ENCODE measurements around the gene PSMD4.
"Not testable (repeated sequence)": the region's sequence is repeated elsewhere in the genome, so short reads cannot be mapped to it uniquely, and the experiment has no call there.

PSMD4 gene

DNA sequence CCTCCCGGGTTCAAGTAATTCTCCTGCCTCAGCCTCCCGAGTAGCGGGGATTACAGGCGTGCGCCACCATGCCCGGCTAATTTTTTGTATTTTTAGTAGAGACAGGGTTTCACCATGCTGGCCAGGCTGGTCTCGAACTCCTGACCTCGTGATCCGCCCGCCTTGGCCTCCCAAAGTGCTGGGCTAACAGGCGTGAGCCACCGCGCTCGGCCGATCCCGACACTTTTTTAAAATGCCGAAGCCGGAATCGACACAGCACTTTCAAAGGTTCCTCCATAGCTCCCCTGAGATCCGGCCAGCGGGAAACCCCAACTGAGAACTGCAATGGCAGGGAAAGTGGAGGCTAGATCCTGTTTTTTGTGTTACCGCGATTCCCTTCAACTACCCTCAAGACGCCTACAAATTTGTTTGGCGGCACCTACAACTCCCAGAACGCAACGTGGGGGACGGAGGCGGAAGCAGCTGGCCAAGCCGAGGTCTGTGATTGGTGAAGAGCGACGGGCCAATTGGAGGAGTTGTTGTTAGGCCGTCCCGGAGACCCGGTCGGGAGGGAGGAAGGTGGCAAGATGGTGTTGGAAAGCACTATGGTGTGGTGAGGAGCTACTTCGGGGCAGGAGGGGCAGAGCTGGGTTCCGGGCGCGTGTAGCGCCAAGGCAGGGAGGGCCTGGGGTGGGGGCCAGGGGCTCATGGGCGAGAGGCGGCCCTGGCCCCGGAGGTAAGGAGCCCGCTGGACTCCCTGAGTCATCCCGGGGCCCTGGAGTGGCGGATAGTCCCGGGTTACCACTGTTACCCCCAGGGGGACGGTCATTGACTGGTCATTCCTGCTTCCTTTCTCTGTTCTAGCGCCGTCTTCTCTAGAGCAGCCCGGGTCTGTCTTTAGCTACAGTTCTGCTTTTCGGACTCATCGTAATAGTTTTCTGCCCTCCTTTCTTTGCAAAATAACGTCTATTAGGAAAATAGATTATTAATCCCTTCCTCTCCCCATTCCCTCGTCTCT is at the start of gene PSMD4:
PSMD4 (plus strand) TSS at position 518 of the 997 bp plus-strand sequence; CDS start at position 567, 49 bp downstream.
- DNase-seq, result peak; percentile 97

DNA sequence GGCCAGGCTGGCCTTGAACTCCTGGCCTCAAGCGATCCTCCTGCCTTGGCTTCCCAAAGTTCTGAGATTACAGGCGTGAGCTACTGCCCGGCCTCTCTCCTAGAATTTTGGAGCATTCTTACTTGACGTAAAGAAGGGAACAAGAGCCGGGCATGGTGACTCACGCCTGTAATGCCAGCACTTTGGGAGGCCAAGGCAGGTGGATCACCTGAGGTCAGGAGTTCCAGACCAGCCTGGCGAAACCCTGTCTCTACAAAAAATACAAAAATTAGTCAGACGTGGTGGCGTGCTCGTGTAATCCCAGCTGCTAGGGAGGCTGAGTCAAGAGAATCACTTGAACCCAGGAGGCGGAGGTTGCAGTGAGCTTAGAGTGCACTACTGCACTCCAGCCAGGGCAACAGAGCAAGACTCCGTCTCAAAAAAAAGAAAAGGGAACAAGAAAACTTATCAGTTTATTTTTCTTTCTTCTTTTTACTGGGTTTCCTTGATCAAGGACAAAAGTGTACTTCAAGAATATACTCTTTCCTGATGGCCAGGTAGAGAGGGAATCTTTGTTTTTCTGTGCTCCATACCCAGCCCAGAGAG is 49.1 kb upstream of the PSMD4 start:
- DNase-seq, result not testable (repeated sequence)

DNA sequence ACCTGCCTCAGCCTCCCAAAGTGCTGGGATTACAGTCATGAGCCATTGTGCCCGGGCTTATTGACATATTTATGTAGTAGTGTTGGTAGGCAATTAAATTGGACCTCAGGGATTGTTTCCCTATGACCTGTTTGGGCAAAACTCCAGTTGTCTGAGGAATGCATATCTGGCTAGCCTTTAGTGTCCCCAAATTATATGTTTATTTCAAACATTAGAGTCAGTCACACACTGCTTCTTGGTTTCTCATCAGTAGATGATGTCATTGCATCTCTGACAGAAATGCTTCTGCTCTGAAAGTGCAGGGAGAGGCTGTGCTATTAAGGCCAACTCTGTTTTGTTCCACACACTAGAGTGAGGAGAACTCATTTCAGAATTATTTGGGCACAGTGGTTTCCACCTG is 43.7 kb upstream of the PSMD4 start:
- DNase-seq, result no peak

DNA sequence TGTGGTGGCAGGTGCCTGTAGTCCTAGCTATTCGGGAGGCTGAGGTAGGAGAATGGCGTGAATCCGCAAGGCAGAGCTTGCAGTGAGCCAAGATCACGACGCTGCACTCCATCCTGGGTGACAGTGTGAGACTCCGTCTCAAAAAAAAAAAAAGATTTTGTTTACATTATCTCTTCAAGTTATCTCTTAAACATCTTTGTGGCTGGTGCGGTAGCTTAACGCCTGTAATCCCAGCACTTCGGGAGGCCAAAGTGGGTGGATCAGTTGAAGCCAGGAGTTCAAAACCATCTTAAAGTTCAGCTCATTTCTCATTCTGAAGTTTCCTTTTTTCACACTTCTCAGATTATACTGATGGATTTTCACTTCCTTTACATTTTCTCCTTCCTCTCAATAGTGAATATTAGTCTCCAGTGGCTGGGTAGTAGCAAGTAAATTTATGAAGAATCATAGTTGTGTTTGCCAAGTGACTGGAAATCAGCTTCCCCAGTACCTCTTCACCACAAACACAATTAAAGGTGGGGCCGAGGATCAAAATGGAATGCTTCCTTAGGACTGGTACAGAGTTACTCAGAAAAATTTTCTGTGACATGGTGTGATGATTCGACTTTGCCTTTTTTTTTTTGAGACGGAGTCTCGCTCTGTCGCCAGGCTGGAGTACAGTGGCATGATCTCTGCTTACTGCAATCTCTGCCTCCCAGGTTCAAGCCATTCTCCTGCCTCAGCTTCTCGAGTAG is 42.4 kb upstream of the PSMD4 start:
- no peak for DNase-seq

DNA sequence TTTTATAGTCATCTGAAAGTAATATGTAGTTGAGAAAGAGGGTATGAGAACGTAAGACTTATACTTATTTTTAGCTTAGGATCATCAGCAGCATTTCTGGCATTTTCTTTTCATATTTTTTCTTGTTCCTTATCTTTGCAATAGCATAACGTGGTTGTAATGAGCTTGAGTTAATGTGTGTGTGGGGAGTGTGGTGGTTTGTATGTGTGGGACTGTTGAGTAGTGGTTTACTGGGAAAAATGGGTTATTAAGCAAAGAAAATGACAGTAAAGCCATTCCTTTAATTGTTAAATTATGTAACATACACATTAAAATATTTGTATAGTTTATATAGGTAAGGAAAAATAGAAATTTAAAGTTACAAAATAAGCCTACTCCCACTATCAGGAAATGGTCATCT is 41.0 kb upstream of the PSMD4 start:
- no peak for DNase-seq

DNA sequence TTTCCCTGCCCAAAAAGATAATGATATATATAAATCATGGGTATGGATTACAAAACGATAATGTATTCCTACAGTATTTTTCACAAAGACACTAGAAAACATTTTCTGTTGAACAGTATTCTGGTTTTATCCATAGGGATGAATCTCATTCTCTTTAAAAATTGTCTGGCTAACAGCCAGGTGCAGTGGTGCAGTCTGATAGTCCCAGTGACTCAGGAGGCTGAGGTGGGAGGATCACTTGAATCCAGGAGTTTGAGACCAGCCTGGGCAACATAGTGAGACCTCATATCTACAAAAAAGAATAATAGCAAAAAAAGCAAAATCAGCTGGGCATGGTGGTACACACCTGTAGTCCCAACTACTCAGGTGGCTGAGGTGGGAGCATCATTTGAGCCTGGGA is 32.9 kb upstream of the PSMD4 start:
- no peak for DNase-seq

DNA sequence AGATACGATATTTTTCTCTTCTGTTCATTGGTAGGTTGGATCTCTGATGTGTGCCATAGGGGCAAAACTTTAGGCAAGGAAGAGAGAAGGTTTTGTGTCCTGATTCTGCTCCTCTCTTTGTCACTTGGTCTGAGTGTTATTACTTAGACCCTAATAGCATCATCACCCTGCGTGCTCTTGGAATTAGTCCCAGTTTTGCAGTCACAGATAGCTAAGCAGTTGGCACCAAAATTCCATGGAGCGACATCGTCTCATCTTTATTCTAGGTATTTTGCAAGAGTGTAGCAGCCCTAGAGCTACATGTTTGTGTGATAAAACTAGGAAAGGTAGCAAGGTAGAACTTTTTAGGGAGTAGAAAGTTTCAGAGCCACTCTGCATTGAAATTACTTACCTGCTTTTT is 32.4 kb upstream of the PSMD4 start:
- DNase-seq, result no peak

DNA sequence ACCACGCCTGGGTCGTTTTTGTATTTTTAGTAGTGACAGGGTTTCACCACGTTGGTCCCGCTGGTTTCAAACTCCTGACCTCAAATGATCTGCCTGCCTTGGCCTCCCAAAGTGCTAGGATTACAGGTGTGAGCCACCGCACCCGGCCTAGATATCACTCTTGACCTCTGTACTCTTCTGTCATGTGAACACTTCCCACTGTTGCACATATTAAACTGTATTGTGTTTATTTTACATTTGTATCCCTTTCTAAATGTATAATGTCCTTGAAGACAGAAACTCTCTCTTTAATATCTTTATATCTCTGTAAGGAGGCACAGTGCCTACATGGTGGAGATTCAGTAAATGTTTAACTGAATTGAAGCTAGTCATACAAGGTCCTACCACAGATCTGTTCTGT is 19.3 kb upstream of the PSMD4 start:
- DNase-seq, result no peak

DNA sequence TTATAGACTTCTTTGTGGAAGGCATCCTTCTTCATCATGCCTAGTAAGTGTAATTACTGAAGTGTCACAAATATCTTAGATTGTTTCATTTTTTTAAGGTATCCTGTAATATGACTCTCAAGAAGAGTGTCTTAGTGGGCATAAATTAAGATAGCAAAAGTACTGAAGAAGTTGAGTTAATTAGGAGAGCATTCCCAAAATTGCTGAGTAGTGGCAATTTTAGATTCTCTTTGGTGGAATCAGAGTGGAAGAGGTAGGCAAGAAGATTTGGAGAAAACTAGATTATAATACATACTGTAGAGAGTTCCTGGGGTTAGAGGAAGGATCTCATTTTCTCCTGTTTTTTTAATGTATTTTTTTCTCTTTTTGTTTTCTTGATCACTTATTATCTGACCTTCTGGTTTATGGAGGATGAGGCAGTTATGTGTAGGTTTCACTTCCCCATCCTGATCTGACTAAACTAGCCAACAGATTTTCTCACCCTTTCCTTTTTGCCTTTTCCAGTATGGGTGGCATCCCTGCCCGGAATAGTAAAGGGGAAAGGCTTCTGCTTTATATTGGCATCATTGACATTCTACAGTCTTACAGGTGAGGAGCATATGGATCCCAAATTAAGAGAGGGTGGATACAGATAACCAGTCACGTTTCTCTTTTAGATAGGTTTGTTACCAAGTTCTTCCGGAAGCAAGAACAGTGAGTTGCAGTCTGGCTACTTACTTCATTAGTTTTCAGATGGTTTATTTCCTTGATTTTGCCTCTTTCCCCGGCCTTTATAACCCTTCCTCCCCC is 16.7 kb upstream of the PSMD4 start:
- DNase-seq, result no peak

DNA sequence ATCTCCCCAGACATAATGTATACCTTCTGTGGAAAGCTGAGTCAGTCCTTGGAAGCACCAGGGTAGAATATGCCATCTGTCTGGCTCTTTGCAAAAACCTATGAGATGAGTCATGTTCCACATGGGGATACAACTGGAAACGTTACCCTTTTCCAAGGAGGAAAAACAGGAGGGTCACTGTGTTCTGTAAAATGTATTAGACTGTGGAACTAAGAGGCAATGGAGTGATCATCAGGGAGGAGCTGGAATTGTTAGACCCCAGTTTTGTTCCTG is 16.1 kb upstream of the PSMD4 start:
- no peak for DNase-seq

DNA sequence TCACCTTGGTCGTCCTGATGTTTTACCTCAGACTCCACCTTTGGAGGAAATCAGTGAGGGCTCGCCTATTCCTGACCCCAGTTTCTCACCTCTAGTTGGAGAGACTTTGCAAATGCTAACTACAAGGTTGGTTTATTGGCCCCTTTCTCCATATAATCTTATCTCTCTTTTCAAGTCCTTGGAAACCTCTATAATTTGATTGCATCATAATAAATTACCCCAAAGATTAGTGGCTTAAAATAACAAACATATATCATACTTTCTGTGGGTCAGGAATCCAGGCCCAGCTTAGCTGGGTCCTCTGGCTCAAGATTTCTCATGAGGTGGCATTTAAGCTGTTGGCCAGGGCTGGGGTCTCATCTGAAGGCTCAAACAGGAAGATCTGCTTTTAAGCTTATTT is 12.1 kb upstream of the PSMD4 start:
- no peak for DNase-seq

DNA sequence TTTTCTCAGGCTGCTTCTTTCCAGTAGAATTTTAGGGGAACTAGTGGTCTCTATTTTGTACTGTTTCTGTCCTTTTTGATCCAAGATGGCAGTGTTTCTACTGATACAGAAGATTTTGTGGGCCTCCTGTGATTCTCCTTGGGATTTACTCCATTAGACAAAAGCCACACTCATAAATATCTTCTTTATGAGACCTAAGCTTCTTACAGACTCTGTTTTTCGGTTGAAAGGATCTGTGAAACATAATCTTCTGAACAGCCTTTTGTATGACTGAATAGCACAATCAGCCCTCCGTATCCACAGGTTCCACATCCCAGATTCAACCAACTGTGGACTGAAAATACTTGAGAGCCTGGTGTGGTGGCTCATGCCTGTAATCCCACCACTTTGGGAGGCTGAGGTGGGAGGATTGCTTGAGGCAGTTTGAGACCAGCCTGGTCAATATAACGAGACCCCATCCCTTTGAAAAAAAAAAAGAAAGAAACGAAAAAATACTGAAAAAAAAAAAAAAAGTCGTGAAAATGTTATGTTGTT is 10.8 kb upstream of the PSMD4 start:
- DNase-seq, result no peak

DNA sequence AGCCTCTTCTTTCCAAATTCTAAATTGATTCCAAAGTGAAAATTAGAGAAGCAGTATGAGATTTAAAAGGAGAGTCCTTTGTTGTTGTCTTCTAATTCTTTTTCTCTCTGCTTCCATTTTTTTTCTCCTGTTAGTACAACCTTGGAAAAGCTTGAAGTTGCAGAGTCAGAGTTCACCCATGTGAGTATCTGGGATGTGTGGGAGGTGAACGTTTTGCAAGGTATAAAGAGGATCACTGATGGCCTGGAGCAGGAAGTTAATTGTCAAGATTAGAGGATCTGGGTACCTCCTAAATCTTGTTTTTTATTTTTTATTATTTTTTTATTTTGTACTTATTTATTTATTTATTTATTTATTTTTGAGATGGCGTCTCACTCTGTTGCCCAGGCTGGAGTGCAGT is 7.7 kb upstream of the PSMD4 start:
- DNase-seq, result no peak

DNA sequence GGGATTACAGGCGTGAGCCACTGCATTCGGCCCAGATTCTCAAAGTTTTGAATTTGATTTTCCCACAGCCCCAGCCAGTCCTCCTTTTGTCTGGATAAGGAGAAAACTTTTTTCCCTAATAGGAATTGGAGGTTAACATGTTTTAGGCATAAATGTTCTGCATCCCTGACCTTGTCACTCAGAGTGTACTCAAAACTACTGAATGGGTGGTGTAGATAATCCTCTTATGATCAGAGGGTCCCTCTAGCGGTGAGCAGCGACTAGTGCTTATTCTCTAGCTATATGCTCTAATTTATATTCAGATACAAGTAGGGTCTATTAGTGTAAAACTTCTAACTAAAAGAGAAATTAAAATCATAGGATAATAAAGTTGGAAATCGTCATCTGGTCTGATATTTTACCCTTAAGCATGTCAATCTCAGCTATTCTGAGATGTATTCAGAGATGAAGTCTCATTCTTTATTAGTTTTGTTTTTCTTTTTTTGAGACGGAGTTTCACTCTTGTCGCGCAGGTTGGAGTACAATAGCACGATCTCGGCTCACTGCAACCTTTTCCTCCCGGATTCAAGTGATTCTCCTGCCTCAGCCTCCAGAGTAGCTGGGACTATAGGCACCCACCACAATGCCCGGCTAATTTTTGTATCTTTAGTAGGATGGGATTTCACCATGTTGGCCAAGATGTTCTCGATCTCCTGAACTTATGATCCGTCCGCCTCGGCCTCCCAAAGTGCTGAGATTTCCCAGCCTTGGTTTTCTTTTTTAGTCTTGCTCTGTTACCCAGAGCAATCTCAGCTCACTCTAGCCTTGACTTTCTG is 2.7 kb upstream of the PSMD4 start:
- DNase-seq, result peak; percentile 66

DNA sequence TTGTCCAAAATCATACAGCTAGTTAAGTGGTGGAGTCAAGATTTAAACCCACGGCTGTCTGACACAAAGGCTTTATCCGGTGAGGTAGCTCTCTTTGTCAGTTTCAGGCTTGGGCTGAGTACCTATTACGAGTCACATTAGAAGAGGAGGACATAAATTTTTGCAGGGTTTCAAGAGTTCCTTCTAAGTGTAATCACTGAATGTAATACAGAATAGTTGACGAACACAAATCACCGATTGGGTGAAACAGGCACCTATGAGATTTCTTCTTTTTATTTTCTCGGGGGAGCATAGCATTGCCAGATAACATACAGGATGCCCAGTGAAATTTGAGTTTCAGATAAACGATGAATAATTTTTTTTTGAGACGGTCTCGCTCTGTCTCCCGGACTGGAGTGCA is 847 bp downstream of the PSMD4 start:
- no peak for DNase-seq

DNA sequence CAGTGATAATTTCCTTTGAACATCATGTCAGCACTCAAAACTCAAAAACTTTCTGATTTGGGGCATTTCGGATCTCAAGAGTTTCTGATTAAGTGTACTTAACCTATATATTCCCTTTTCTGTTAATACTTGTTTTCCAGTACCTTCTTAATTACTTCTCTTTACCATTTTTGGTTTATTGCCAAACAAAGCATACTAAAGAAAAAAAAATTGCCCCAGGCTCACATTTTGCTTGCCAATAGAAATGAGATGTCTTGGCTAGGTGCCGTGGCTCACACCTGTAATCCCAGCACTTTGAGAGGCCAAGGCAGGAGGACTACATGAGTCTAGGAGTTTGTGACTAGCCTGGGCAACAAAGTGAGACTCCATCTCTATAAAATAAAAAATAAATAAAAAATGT is 4.8 kb downstream of the PSMD4 start:
- no peak for DNase-seq

DNA sequence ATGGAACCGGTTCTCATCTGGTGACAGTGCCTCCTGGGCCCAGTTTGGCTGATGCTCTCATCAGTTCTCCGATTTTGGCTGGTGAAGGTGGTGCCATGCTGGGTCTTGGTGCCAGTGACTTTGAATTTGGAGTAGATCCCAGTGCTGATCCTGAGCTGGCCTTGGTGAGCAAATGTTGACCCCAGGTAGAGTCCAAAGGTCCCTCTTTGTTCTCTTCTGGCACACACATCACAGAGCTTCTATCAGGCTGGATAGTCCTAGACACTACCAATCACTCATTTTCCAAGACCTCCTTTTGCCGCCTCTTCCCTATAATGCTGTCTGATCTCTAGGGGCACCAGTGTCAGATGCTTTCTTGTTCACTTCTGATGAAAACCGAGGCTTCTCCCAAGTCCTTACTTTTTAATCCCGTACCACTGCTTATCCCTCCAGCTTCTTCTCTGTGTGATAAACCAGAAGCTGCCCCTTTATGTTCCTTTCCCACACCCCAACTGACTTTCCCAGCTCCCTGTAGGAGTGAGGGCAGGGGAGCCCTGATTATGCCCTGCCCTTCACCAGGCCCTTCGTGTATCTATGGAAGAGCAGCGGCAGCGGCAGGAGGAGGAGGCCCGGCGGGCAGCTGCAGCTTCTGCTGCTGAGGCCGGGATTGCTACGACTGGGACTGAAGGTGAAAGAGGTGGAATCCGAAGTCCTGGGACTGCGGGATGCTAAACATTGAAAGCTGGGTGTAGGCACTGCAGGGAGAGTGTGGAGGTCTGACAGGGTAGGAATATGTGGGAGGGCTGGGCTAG is 11.1 kb downstream of the PSMD4 start:
- no peak for DNase-seq

DNA sequence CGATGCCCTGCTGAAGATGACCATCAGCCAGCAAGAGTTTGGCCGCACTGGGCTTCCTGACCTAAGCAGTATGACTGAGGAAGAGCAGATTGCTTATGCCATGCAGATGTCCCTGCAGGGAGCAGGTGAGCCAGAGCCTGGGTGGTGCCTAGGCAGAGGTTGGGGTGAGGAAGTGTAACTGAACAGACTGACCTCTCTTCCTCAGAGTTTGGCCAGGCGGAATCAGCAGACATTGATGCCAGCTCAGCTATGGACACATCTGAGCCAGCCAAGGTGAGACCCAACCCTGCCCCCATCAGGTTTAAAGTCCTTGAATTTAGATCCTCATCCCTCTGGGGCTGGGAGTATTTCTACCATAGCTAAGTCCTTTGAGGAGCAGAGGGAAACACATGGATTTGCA is 11.8 kb downstream of the PSMD4 start:
- no peak for DNase-seq

DNA sequence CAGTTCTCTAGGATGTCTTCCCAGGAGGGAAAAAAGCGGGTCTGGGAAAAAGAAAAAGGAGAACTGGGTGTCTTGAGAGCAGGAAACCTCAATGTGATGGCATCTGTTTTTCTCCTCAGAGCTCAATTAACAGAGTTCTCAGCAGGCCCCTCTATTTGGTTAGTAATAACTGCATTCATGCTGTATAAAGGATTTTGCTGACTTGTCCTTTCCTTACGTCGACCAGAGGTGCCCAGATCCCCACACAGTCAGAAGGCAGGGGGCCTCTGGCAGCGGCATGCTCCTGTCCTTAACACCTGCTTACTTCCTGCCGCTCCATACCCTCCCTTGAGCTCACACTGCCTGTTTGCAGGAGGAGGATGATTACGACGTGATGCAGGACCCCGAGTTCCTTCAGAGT is 12.3 kb downstream of the PSMD4 start:
- DNase-seq, result no peak

DNA sequence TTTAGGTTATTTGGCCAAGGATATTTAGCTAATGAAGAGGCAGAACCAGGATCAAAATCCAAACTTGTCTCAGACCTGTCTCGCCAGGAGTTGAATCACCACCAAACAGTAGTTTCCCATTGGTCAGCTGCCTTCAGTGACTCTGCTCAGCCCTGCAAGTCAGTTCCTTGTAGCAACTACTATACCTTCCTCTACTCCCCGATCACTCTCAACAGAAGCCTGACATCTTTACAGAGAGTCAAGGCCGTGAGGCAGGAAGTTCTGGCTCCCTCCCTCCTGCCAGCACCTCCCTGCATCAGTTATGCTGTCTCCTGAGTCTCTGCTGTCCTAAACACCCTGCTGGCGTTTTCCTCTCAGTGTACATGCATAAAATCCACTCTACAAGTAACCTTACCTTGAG is 13.2 kb downstream of the PSMD4 start:
- DNase-seq, result no peak

DNA sequence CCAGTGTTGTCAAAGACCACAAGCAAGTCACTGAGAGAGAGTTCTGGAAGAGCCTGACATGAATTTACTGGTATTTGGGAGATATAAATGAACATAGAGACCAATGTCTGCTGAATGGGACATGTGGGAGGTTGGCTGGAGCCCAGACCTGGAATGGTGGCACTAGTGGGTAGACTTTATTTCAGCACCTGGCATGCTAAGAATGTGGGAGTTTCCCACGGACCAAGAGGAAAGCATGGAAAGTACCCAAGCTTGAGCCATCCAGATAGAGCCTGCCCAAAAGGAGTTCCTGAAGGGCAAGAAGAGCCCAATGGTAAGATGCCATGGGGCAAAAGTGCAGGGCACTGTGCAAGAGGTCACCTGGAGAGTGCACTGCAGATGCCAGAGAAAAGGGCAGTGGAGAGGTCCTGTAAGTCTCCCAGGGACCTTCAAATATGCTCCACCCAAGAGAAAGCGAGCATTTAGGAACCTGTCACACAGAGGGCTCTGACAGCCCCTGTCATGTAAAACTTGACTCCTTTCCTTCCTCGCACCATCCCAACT is 19.5 kb downstream of the PSMD4 start:
- DNase-seq, result no peak

All from islet precursor cell (in vitro differentiated cells).